ENCODE data around the gene PCDHB11. TPM values are rescaled to one million over a fixed set of nuclear protein-coding genes. Genes with fewer than 3 reads are reported as not detected.
"Not testable (repeated sequence)": the region's sequence is repeated elsewhere in the genome, so short reads cannot be mapped to it uniquely, and the experiment has no call there.

Gene PCDHB11
- total and polyA plus RNA-seq, 2 donors (not counting 1 experiment from before 2014, with no cell fraction given), result 0.36 to 1.7 TPM

DNA sequence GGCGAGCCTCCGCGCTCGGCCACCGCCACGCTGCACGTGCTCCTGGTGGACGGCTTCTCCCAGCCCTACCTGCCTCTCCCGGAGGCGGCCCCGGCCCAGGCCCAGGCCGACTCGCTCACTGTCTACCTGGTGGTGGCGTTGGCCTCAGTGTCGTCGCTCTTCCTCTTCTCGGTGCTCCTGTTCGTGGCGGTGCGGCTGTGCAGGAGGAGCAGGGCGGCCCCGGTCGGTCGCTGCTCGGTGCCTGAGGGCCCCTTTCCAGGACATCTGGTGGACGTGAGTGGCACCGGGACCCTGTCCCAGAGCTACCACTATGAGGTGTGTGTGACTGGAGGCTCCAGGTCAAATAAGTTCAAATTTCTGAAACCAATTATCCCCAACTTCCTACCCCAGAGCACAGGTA is 11.4 kb downstream of the PCDHB11 start:
- not testable (repeated sequence) for H3K27me3 ChIP-seq (ENCODE audit: control insufficient read depth, insufficient read depth, low read length); H3K27ac ChIP-seq (ENCODE audit: insufficient read depth, low read length); H3K4me1 ChIP-seq (ENCODE audit: control insufficient read depth, extremely low read depth, insufficient read depth, low read length); H3K4me2 ChIP-seq (ENCODE audit: extremely low read depth, insufficient read depth, low read length); H3K9me3 ChIP-seq (ENCODE audit: control insufficient read depth, insufficient read depth, low read depth, low read length); H4K20me1 ChIP-seq (ENCODE audit: control insufficient read depth, extremely low read depth, insufficient read depth, low read length); H3K4me3 ChIP-seq (replicated peaks in 1 of 4; ENCODE audit: control extremely low read depth in 1 of 4, insufficient read depth in 1 of 4, low read depth in 3 of 4, low read length in 4 of 4); H3K36me3 ChIP-seq (ENCODE audit: control insufficient read depth, insufficient read depth, low read length); H3K79me2 ChIP-seq (ENCODE audit: control insufficient read depth, insufficient read depth, low read length); H3K9ac ChIP-seq (ENCODE audit: insufficient read depth, low read length); H2AFZ ChIP-seq (ENCODE audit: low read length); DNase-seq (ENCODE audit: low read depth in 2 of 2)

DNA sequence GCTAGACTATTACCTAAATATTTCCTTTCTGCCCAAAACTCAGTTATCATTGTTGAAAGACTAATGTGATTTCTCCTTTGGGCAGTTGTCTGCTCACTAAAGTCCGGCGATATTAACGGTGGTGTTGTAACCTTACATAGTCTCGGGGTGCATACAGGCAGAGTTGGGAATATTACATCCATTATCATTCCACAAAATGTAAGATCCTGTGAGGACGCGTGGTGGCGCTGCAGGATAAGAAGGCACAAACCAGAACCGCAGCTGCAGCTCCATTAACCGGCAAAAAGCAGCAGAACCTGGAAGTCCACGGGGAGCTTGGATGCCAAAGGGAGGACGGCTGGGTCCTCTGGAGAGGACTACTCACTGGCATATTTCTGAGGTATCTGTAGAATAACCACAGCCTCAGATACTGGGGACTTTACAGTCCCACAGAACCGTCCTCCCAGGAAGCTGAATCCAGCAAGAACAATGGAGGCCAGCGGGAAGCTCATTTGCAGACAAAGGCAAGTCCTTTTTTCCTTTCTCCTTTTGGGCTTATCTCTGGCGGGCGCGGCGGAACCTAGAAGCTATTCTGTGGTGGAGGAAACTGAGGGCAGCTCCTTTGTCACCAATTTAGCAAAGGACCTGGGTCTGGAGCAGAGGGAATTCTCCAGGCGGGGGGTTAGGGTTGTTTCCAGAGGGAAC is 14.4 kb downstream of the PCDHB11 start, which contains the start of gene PCDHB13:
Gene PCDHB13, plus strand, starts transcription at position 264 of the 684 bp plus-strand sequence. Its CDS starts 205 bp downstream, at position 469.
- not testable (repeated sequence) for H3K4me1 ChIP-seq (ENCODE audit: control insufficient read depth, extremely low read depth, insufficient read depth, low read length); H3K4me3 ChIP-seq (replicated peaks in 1 of 4; ENCODE audit: control extremely low read depth in 1 of 4, insufficient read depth in 1 of 4, low read depth in 3 of 4, low read length in 4 of 4); H4K20me1 ChIP-seq (ENCODE audit: control insufficient read depth, extremely low read depth, insufficient read depth, low read length); H3K9me3 ChIP-seq (ENCODE audit: control insufficient read depth, insufficient read depth, low read depth, low read length); H3K79me2 ChIP-seq (ENCODE audit: control insufficient read depth, insufficient read depth, low read length); H3K27ac ChIP-seq (ENCODE audit: insufficient read depth, low read length); H3K27me3 ChIP-seq (ENCODE audit: control insufficient read depth, insufficient read depth, low read length); H3K9ac ChIP-seq (ENCODE audit: insufficient read depth, low read length); H3K4me2 ChIP-seq (ENCODE audit: extremely low read depth, insufficient read depth, low read length); H2AFZ ChIP-seq (ENCODE audit: low read length); H3K36me3 ChIP-seq (ENCODE audit: control insufficient read depth, insufficient read depth, low read length)
- peak; percentile 10 to 21 for DNase-seq (ENCODE audit: low read depth in 2 of 2)

DNA sequence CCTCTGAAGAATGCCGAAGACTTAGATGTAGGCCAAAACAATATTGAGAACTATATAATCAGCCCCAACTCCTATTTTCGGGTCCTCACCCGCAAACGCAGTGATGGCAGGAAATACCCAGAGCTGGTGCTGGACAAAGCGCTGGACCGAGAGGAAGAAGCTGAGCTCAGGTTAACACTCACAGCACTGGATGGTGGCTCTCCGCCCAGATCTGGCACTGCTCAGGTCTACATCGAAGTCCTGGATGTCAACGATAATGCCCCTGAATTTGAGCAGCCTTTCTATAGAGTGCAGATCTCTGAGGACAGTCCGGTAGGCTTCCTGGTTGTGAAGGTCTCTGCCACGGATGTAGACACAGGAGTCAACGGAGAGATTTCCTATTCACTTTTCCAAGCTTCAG is 15.2 kb downstream of the PCDHB11 start:
- not testable (repeated sequence) for H3K4me2 ChIP-seq (ENCODE audit: extremely low read depth, insufficient read depth, low read length); H2AFZ ChIP-seq (ENCODE audit: low read length); H3K27me3 ChIP-seq (ENCODE audit: control insufficient read depth, insufficient read depth, low read length); H4K20me1 ChIP-seq (ENCODE audit: control insufficient read depth, extremely low read depth, insufficient read depth, low read length); H3K9ac ChIP-seq (ENCODE audit: insufficient read depth, low read length); H3K4me1 ChIP-seq (ENCODE audit: control insufficient read depth, extremely low read depth, insufficient read depth, low read length); H3K27ac ChIP-seq (ENCODE audit: insufficient read depth, low read length); H3K9me3 ChIP-seq (ENCODE audit: control insufficient read depth, insufficient read depth, low read depth, low read length); H3K79me2 ChIP-seq (ENCODE audit: control insufficient read depth, insufficient read depth, low read length); H3K4me3 ChIP-seq (replicated peaks in 1 of 4; ENCODE audit: control extremely low read depth in 1 of 4, insufficient read depth in 1 of 4, low read depth in 3 of 4, low read length in 4 of 4); H3K36me3 ChIP-seq (ENCODE audit: control insufficient read depth, insufficient read depth, low read length); DNase-seq (ENCODE audit: low read depth in 2 of 2)

DNA sequence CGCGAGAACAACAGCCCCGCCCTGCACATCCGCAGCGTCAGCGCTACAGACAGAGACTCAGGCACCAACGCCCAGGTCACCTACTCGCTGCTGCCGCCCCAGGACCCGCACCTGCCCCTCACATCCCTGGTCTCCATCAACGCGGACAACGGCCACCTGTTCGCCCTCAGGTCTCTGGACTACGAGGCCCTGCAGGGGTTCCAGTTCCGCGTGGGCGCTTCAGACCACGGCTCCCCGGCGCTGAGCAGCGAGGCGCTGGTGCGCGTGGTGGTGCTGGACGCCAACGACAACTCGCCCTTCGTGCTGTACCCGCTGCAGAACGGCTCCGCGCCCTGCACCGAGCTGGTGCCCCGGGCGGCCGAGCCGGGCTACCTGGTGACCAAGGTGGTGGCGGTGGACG is 16.1 kb downstream of the PCDHB11 start:
- not testable (repeated sequence) for H2AFZ ChIP-seq (ENCODE audit: low read length); H3K4me1 ChIP-seq (ENCODE audit: control insufficient read depth, extremely low read depth, insufficient read depth, low read length); DNase-seq (ENCODE audit: low read depth in 2 of 2); H3K27me3 ChIP-seq (ENCODE audit: control insufficient read depth, insufficient read depth, low read length); H4K20me1 ChIP-seq (ENCODE audit: control insufficient read depth, extremely low read depth, insufficient read depth, low read length); H3K9ac ChIP-seq (ENCODE audit: insufficient read depth, low read length); H3K9me3 ChIP-seq (ENCODE audit: control insufficient read depth, insufficient read depth, low read depth, low read length); H3K4me2 ChIP-seq (ENCODE audit: extremely low read depth, insufficient read depth, low read length); H3K4me3 ChIP-seq (replicated peaks in 1 of 4; ENCODE audit: control extremely low read depth in 1 of 4, insufficient read depth in 1 of 4, low read depth in 3 of 4, low read length in 4 of 4); H3K27ac ChIP-seq (ENCODE audit: insufficient read depth, low read length); H3K79me2 ChIP-seq (ENCODE audit: control insufficient read depth, insufficient read depth, low read length); H3K36me3 ChIP-seq (ENCODE audit: control insufficient read depth, insufficient read depth, low read length)

DNA sequence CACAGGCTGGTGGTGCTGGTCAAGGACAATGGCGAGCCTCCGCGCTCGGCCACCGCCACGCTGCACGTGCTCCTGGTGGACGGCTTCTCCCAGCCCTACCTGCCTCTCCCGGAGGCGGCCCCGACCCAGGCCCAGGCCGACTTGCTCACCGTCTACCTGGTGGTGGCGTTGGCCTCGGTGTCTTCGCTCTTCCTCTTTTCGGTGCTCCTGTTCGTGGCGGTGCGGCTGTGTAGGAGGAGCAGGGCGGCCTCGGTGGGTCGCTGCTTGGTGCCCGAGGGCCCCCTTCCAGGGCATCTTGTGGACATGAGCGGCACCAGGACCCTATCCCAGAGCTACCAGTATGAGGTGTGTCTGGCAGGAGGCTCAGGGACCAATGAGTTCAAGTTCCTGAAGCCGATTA is 16.6 kb downstream of the PCDHB11 start:
- H3K4me3 ChIP-seq (replicated peaks in 1 of 4; ENCODE audit: control extremely low read depth in 1 of 4, insufficient read depth in 1 of 4, low read depth in 3 of 4, low read length in 4 of 4); H3K9ac ChIP-seq (ENCODE audit: insufficient read depth, low read length); H4K20me1 ChIP-seq (ENCODE audit: control insufficient read depth, extremely low read depth, insufficient read depth, low read length); H3K4me2 ChIP-seq (ENCODE audit: extremely low read depth, insufficient read depth, low read length); H3K9me3 ChIP-seq (ENCODE audit: control insufficient read depth, insufficient read depth, low read depth, low read length); DNase-seq (ENCODE audit: low read depth in 2 of 2); H3K79me2 ChIP-seq (ENCODE audit: control insufficient read depth, insufficient read depth, low read length); H3K36me3 ChIP-seq (ENCODE audit: control insufficient read depth, insufficient read depth, low read length); H2AFZ ChIP-seq (ENCODE audit: low read length); H3K4me1 ChIP-seq (ENCODE audit: control insufficient read depth, extremely low read depth, insufficient read depth, low read length); H3K27ac ChIP-seq (ENCODE audit: insufficient read depth, low read length); H3K27me3 ChIP-seq (ENCODE audit: control insufficient read depth, insufficient read depth, low read length): not testable (repeated sequence)

All from fibroblast of lung (primary cell).